Liver (tissue), 9 donors: ENCODE measurements around the gene NGRN. TPM values are rescaled to one million over a fixed set of nuclear protein-coding genes. Genes with fewer than 3 reads are reported as not detected.

Source experiments
- DNase-seq: peaks from one replicate; pipeline ENCODE4 v3.0.0-alpha.2; 2017; ENCODE audit warnings: low spot score
- H3K27ac ChIP-seq, 2 donors: one replicate each; pipeline ENCODE4 v1.7.0; 2013; ENCODE audit warnings: inconsistent platforms in 2 of 2, low read length in 2 of 2, control low read depth in 1 of 2, low read depth in 1 of 2, mild to moderate bottlenecking in 1 of 2
- H3K27me3 ChIP-seq, 4 donors: one replicate each; pipeline versions ENCODE4 v1.6.1 to v1.7.0; 2013; ENCODE audit warnings: low read length in 3 of 4, inconsistent platforms in 1 of 4, mild to moderate bottlenecking in 1 of 4, moderate library complexity in 1 of 4; ENCODE audit not compliant: control insufficient read depth in 4 of 4, insufficient read depth in 4 of 4
- H3K36me3 ChIP-seq, 4 donors: one replicate each; pipeline versions ENCODE4 v1.6.1 to v1.7.0; 2013; ENCODE audit warnings: low read length in 3 of 4, mild to moderate bottlenecking in 3 of 4, low read depth in 1 of 4, moderate library complexity in 1 of 4; ENCODE audit not compliant: control insufficient read depth in 4 of 4, insufficient read depth in 3 of 4
- H3K4me1 ChIP-seq, 4 donors: one replicate each; pipeline versions ENCODE4 v1.6.1 to v1.7.0; 2013; ENCODE audit warnings: low read length in 3 of 4, mild to moderate bottlenecking in 3 of 4, moderate library complexity in 1 of 4; ENCODE audit not compliant: control insufficient read depth in 4 of 4, insufficient read depth in 4 of 4
- H3K4me3 ChIP-seq, 3 donors: one replicate each; pipeline versions ENCODE4 v1.6.1 to v1.7.0; 2013; ENCODE audit warnings: low read length in 3 of 3, control low read depth in 1 of 3, low read depth in 1 of 3, mild to moderate bottlenecking in 1 of 3
- H3K9ac ChIP-seq, 2 donors: one replicate each; pipeline ENCODE4 v1.7.0; 2013; ENCODE audit warnings: low read length in 2 of 2, mild to moderate bottlenecking in 2 of 2, moderate library complexity in 2 of 2, control low read depth in 1 of 2, low read depth in 1 of 2
- H3K9me3 ChIP-seq, 4 donors: one replicate each; pipeline versions ENCODE4 v1.6.1 to v1.7.0; 2013; ENCODE audit warnings: low read length in 3 of 4; ENCODE audit not compliant: control insufficient read depth in 4 of 4
- EGR1 ChIP-seq, 2 donors: IDR thresholded peaks; 2 replicates each; pipeline ENCODE4 v1.6.1; 2016 to 2018; ENCODE audit warnings: antibody characterized with exemption in 2 of 2, low read depth in 2 of 2
- FOXA2 ChIP-seq: IDR thresholded peaks from 2 replicates; pipeline ENCODE4 v1.6.1; 2016; ENCODE audit warnings: antibody characterized with exemption
- GABPA ChIP-seq, 2 donors: IDR thresholded peaks in 1 of 2; conservative IDR thresholded peaks in 1 of 2; 2 replicates each; pipeline ENCODE4 v1.6.1; 2016; ENCODE audit warnings: antibody characterized with exemption in 2 of 2, mild to moderate bottlenecking in 1 of 2, moderate library complexity in 1 of 2
- HNF4A ChIP-seq, 2 donors: conservative IDR thresholded peaks; 2 replicates each; pipeline ENCODE4 v1.6.1; 2016; ENCODE audit warnings: antibody characterized with exemption in 2 of 2, mild to moderate bottlenecking in 2 of 2
- HNF4G ChIP-seq: IDR thresholded peaks from 2 replicates; pipeline ENCODE4 v1.6.1; 2016; ENCODE audit warnings: antibody characterized with exemption
- MAX ChIP-seq: IDR thresholded peaks from 2 replicates; pipeline ENCODE4 v1.6.1; 2016; ENCODE audit warnings: antibody characterized with exemption
- NR2F2 ChIP-seq: IDR thresholded peaks from 2 replicates; pipeline ENCODE4 v1.6.1; 2016; ENCODE audit warnings: antibody characterized with exemption
- RAD21 ChIP-seq, 2 donors: IDR thresholded peaks; 2 replicates each; pipeline ENCODE4 v1.6.1; 2016; ENCODE audit warnings: antibody characterized with exemption in 2 of 2, mild to moderate bottlenecking in 2 of 2
- REST ChIP-seq: IDR thresholded peaks from 2 replicates; pipeline ENCODE4 v1.6.1; 2016; ENCODE audit warnings: antibody characterized with exemption, mild to moderate bottlenecking
- RXRA ChIP-seq, 2 donors: IDR thresholded peaks; 2 replicates each; pipeline ENCODE4 v1.6.1; 2017 to 2018; ENCODE audit warnings: antibody characterized with exemption in 2 of 2, mild to moderate bottlenecking in 1 of 2
- SP1 ChIP-seq: IDR thresholded peaks from 2 replicates; pipeline ENCODE4 v1.6.1; 2018; ENCODE audit warnings: antibody characterized with exemption, mild to moderate bottlenecking
- TAF1 ChIP-seq: conservative IDR thresholded peaks from 2 replicates; pipeline ENCODE4 v1.6.1; 2016; ENCODE audit warnings: antibody characterized with exemption, mild to moderate bottlenecking
- YY1 ChIP-seq: IDR thresholded peaks from 2 replicates; pipeline ENCODE4 v1.6.1; 2016; ENCODE audit warnings: antibody characterized with exemption, mild to moderate bottlenecking
- WGBS: extraction: QIAGEN DNeasy Blood & Tissue Kit; methylation state at CpG from one replicate; pipeline ENCODE4 v1.1.7; 2013; 5-methylcytosine and 5-hydroxymethylcytosine counted together
- polyA plus RNA-seq, 2 donors: library from polyadenylated mRNA; stranded (reverse) in 1 of 2; unstranded in 1 of 2; fragments of 200-250 nt in 1 of 2; fragments of >200 nt in 1 of 2; fragmentation: Nextera tagmentation in 1 of 2; extraction: Ambion mirVana in 1 of 2; gene quantifications; one replicate each; pipeline versions ENCODE4 v1.2.1 to v1.2.3, GENCODE V29; 2013 to 2015
- total RNA-seq, 2 donors: library from RNA; depleted of rRNA; stranded (reverse); fragments of >200 nt; gene quantifications; one replicate each; pipeline ENCODE4 v1.2.3, GENCODE V29; 2014
- TF ChIP-seq, protein P1 (sequence below): IDR thresholded peaks from 2 replicates; pipeline ENCODE4 v1.6.1; 2016; ENCODE audit warnings: antibody characterized with exemption
- TF ChIP-seq, protein P2 (sequence below): fragments of 150-350 bp; IDR thresholded peaks from 2 replicates; pipeline ENCODE4 v1.5.1; 2017; ENCODE audit warnings: improper control_type of control experiment, low read depth, low read length; ENCODE audit not compliant: missing input control
- donor health status: healthy.
- donor health status: healthy.
- donor health status: healthy.
- donor health status: healthy.
- donor health status: healthy.

NGRN gene
- total and polyA plus RNA-seq, 4 donors: 22.8 to 26.6 (median 24.9) TPM

DNA sequence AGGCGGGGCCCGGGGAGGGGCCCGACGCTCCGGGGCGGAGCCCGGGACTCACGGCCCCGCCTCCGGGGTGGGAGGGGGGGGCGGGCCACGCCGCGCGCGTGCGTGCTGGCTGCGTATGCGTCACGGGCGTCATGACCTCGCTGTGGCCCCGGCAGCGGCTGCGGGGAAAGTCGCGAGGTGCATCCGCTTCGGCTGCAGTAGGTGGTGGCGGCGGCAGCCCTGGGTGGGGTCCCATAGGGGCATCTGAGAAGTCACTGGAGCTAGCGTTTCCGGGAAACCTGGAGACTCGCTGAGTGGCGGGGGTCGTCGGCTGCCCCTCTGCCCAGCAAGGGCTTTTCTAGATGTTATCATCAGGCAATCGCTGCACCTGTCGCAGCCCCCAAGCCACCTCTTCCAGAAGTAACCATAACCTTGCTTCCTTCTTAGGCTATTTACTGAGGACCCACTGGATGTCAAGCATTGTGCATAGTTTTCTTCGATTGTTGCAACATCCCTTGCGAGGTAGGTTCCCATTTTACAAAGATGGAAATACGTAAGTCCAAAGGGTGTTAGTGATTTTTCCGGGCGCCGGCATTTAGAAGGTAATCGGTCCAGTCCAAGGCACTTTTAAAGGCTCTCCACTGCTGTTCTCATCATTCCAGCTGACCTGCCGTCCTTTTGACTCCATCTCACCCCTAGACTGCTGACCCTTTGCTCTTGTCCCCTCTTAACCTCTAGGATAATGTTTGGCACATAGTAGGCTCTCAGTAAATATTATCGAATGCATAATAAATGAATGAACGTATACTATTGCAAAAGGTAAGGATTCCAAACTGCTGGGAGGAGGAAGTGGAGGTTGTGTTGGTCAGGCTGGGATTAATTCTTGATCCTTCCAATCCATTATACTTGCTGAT is 31.1 kb upstream of the NGRN start, which contains the start of gene GDPGP1:
TSS of gene GDPGP1 (plus strand) at position 114 of the 893 bp plus-strand sequence. CDS start 6,700 bp downstream, outside the sequence.
- peak within 1 kb of the TSS; percentile 96 to 97 for H3K27ac ChIP-seq
- H3K9me3 ChIP-seq: no peaks in the 10 kb centered on the region
- DNase-seq: peak; percentile 96
- no peaks in the 10 kb centered on the region for H3K27me3 ChIP-seq
- H3K9ac ChIP-seq: peak within 1 kb of the TSS; percentile 83 to 90
- H3K36me3 ChIP-seq: peaks cover 7 to 15% (median 10%) of the 10 kb centered on the region in 4 donors
- 2% methylated on average over 49 of the region's 49 CpGs for WGBS
- TF ChIP-seq MAX: no peak
- no peak for TF ChIP-seq GABPA (IDR thresholded peaks at IDR 0.05 in 1 of 2, conservative IDR thresholded peaks at IDR 0.05 in 1 of 2)
- TF ChIP-seq RAD21 (IDR thresholded peaks at IDR 0.05): peak; percentile 7 to 19
- TF ChIP-seq EGR1 (IDR thresholded peaks at IDR 0.05; ENCODE audit: low read depth in 2 of 2): no peak
- TF ChIP-seq, protein P1, sequence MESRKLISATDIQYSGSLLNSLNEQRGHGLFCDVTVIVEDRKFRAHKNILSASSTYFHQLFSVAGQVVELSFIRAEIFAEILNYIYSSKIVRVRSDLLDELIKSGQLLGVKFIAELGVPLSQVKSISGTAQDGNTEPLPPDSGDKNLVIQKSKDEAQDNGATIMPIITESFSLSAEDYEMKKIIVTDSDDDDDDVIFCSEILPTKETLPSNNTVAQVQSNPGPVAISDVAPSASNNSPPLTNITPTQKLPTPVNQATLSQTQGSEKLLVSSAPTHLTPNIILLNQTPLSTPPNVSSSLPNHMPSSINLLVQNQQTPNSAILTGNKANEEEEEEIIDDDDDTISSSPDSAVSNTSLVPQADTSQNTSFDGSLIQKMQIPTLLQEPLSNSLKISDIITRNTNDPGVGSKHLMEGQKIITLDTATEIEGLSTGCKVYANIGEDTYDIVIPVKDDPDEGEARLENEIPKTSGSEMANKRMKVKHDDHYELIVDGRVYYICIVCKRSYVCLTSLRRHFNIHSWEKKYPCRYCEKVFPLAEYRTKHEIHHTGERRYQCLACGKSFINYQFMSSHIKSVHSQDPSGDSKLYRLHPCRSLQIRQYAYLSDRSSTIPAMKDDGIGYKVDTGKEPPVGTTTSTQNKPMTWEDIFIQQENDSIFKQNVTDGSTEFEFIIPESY: no peak
- TF ChIP-seq FOXA2: no peak
- TF ChIP-seq TAF1: peak; percentile 18
- TF ChIP-seq, protein P2, sequence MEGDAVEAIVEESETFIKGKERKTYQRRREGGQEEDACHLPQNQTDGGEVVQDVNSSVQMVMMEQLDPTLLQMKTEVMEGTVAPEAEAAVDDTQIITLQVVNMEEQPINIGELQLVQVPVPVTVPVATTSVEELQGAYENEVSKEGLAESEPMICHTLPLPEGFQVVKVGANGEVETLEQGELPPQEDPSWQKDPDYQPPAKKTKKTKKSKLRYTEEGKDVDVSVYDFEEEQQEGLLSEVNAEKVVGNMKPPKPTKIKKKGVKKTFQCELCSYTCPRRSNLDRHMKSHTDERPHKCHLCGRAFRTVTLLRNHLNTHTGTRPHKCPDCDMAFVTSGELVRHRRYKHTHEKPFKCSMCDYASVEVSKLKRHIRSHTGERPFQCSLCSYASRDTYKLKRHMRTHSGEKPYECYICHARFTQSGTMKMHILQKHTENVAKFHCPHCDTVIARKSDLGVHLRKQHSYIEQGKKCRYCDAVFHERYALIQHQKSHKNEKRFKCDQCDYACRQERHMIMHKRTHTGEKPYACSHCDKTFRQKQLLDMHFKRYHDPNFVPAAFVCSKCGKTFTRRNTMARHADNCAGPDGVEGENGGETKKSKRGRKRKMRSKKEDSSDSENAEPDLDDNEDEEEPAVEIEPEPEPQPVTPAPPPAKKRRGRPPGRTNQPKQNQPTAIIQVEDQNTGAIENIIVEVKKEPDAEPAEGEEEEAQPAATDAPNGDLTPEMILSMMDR: peak; percentile 7
- TF ChIP-seq HNF4A (conservative IDR thresholded peaks at IDR 0.05): peak; percentile 56 to 72
- TF ChIP-seq NR2F2: peak; percentile 62
- peak; percentile 18 for TF ChIP-seq SP1
- peak; percentile 47 for TF ChIP-seq REST
- TF ChIP-seq HNF4G: peak; percentile 60
- TF ChIP-seq YY1: peak; percentile 62
- TF ChIP-seq RXRA (IDR thresholded peaks at IDR 0.05): peak; percentile 16 to 58
- peaks cover 13 to 44% (median 33%) of the 10 kb centered on the region in 4 donors for H3K4me1 ChIP-seq
- peak within 1 kb of the TSS; percentile 62 to 89 (median 86) for H3K4me3 ChIP-seq
